HepG2 (cell line): ENCODE measurements around the gene KAT7. TPM values are rescaled to one million over a fixed set of nuclear protein-coding genes. Genes with fewer than 3 reads are reported as not detected.

Source experiments
- BHLHE40 ChIP-seq: IDR thresholded peaks from 2 replicates; pipeline ENCODE4 v1.6.1; 2011; ENCODE audit warnings: low read length, improper control_type of control experiment
- GATA4 ChIP-seq: sonication (generic); IDR thresholded peaks from 2 replicates; pipeline ENCODE4 v1.6.1; 2016; ENCODE audit warnings: antibody characterized with exemption, low read depth, borderline replicate concordance
- HNF4A ChIP-seq: sonication (generic); formaldehyde crosslinking; IDR thresholded peaks from 2 replicates; pipeline ENCODE4 v1.4.0; 2020; ENCODE audit warnings: missing genetic modification reagents
- NR2F6 ChIP-seq, 2 experiments: IDR thresholded peaks; 2 replicates each; pipeline ENCODE4 v1.6.1; 2016; ENCODE audit warnings: antibody characterized with exemption in 1 of 2, mild to moderate bottlenecking in 1 of 2
- RAD21 ChIP-seq: fragments of 450-650 bp; formaldehyde crosslinking; IDR thresholded peaks from 2 replicates; pipeline ENCODE4 v1.5.0; 2020; ENCODE audit warnings: mild to moderate bottlenecking
- SMC3 ChIP-seq: IDR thresholded peaks from 2 replicates; pipeline ENCODE4 v1.6.1; 2011; ENCODE audit warnings: low read length, improper control_type of control experiment
- STAG1 ChIP-seq: sonication (generic); formaldehyde crosslinking; IDR thresholded peaks from 2 replicates; pipeline ENCODE4 v1.4.0; 2020; ENCODE audit warnings: missing genetic modification reagents
- TEAD3 ChIP-seq: optimal IDR thresholded peaks from 2 replicates; pipeline ENCODE3; 2016; ENCODE audit warnings: borderline replicate concordance
- ZNF713 ChIP-seq: sonication (generic); formaldehyde crosslinking; IDR thresholded peaks from 2 replicates; pipeline ENCODE4 v1.4.0; 2020; ENCODE audit warnings: mild to moderate bottlenecking, missing genetic modification reagents
- ZNF792 ChIP-seq: IDR thresholded peaks from 2 replicates; pipeline ENCODE4 v1.6.1; 2016
- polyA plus RNA-seq, 8 experiments: library from polyadenylated mRNA; depleted of rRNA in 3 of 8; stranded (reverse) in 7 of 8; unstranded in 1 of 8; fragments of >200 nt; fragmentation: Illumina TruSeq in 4 of 8; extraction: Trizol in 4 of 8; gene quantifications; 2 replicates each; pipeline versions ENCODE4 v1.2.1 to v1.2.3, GENCODE V29; 2011 to 2016; ENCODE audit warnings: low read depth in 4 of 8, missing spikeins in 1 of 8, mixed read lengths in 1 of 8; ENCODE audit not compliant: insufficient read depth in 1 of 8
- total RNA-seq, 5 experiments: library from RNA; depleted of rRNA; stranded (reverse); fragments of >200 nt; fragmentation: Illumina TruSeq; extraction: Trizol; gene quantifications; 2 replicates each; pipeline ENCODE4 v1.2.3, GENCODE V29; 2016; ENCODE audit warnings: low read depth in 1 of 5
- TF ChIP-seq, protein P1 (sequence below): IDR thresholded peaks from 2 replicates; pipeline ENCODE4 v1.6.1; 2016; ENCODE audit warnings: missing compliant biosample characterization, missing genetic modification reagents, borderline replicate concordance
- TF ChIP-seq, protein P2 (sequence below): sonication (generic); formaldehyde crosslinking; IDR thresholded peaks from 2 replicates; pipeline ENCODE4 v1.5.1; 2020; ENCODE audit warnings: missing genetic modification reagents, mild to moderate bottlenecking, borderline replicate concordance
- TF ChIP-seq, protein P3 (sequence below): sonication (generic); formaldehyde crosslinking; IDR thresholded peaks from 2 replicates; pipeline ENCODE4 v1.8.1; 2023; ENCODE audit warnings: mild to moderate bottlenecking, moderate library complexity, missing genetic modification reagents
- TF ChIP-seq, protein P4 (sequence below): sonication (generic); formaldehyde crosslinking; IDR thresholded peaks from 2 replicates; pipeline ENCODE4 v1.4.0; 2020; ENCODE audit warnings: mild to moderate bottlenecking, missing genetic modification reagents
- TF ChIP-seq, protein P5 (sequence below): sonication (generic); formaldehyde crosslinking; IDR thresholded peaks from 2 replicates; pipeline ENCODE4 v1.4.0; 2020; ENCODE audit warnings: mild to moderate bottlenecking, missing genetic modification reagents

Gene KAT7
- total and polyA plus RNA-seq, 2 of the 13 experiments (the other 11 are each of a cell fraction or from before 2014, with no cell fraction given): 21.2 to 39.2 TPM

DNA sequence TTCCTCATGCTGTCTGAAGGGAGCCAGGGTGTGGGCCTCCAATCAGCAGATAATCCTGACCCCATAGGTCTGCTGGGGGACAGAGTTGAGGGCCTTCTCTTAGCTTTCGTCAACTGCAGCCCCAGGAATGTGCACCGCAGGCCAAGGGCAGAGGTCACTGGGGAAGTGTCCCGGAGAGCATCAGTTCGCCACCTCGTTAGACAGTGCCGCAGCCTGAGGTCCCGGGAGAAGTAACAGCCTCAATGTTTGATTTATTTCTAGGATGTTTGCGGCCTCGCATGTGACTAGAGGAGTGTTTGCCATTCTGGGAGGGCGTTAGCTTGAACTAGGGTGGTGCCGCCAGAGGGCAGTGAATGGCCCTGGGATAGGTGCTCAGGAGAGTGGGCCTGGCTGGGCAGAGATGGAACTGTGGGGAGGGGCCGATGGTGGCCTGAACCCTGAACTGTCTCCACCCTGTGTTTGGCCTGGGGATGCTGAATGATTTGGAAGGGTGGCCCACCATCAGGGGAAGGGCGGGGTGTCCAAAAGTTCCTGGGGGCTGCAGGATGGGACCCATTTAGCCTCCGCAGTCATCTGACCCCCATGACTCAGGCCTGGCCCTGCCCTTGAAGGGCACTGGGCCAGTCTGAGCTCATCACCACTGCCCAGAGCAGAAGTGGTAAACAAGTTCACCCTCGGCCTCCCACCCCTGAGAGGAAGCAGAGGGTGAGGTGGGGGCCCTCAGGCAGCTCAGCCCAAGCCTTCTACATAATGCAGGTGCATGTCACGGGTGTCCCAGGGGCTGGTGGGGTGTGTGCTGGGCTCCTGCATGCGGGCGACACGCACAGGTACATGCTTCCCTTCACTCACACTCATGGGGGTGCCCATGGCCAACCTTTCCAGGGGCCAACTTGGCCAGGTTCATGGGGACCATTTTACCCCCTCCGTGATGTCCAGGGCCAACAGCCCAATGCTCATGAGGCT, 71.8 kb downstream of the KAT7 start (continued):
- TF ChIP-seq GATA4: no peak
- TF ChIP-seq TEAD3: peak; percentile 49
- TF ChIP-seq, protein P1, sequence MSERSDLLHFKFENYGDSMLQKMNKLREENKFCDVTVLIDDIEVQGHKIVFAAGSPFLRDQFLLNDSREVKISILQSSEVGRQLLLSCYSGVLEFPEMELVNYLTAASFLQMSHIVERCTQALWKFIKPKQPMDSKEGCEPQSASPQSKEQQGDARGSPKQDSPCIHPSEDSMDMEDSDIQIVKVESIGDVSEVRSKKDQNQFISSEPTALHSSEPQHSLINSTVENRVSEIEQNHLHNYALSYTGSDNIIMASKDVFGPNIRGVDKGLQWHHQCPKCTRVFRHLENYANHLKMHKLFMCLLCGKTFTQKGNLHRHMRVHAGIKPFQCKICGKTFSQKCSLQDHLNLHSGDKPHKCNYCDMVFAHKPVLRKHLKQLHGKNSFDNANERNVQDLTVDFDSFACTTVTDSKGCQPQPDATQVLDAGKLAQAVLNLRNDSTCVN (CRISPR knock-in tag): no peak
- no peak for TF ChIP-seq ZNF792 (CRISPR knock-in tag)
- TF ChIP-seq, protein P2, sequence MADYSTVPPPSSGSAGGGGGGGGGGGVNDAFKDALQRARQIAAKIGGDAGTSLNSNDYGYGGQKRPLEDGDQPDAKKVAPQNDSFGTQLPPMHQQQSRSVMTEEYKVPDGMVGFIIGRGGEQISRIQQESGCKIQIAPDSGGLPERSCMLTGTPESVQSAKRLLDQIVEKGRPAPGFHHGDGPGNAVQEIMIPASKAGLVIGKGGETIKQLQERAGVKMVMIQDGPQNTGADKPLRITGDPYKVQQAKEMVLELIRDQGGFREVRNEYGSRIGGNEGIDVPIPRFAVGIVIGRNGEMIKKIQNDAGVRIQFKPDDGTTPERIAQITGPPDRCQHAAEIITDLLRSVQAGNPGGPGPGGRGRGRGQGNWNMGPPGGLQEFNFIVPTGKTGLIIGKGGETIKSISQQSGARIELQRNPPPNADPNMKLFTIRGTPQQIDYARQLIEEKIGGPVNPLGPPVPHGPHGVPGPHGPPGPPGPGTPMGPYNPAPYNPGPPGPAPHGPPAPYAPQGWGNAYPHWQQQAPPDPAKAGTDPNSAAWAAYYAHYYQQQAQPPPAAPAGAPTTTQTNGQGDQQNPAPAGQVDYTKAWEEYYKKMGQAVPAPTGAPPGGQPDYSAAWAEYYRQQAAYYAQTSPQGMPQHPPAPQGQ (CRISPR knock-in tag): no peak
- no peak for TF ChIP-seq ZNF713 (CRISPR knock-in tag)
- peak; percentile 48; the same call in 1 of the 2 replicates for TF ChIP-seq BHLHE40
- TF ChIP-seq, protein P3, sequence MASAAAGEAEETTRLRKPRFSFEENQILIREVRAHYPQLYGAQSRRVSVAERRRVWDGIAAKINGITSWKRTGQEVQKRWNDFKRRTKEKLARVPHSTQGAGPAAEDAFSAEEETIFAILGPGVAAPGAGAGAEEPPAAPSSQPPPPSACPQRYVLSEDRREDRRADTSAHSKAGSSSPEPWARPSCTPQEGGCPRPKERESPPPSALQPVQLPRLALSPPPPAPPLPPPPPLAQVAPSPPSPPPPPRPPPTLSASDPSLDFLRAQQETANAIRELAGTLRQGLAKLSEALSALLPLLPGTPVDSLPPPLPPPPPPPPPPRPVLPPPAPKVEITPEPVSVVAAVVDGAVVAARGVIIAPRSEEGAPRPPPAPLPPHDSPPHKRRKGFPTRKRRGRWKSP (CRISPR knock-in tag): 0 out of 2 replicates have a peak, but pooled peaks have one; percentile 44
- TF ChIP-seq, protein P4, sequence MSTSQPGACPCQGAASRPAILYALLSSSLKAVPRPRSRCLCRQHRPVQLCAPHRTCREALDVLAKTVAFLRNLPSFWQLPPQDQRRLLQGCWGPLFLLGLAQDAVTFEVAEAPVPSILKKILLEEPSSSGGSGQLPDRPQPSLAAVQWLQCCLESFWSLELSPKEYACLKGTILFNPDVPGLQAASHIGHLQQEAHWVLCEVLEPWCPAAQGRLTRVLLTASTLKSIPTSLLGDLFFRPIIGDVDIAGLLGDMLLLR (CRISPR knock-in tag): no peak
- TF ChIP-seq STAG1 (CRISPR knock-in tag): peak; percentile 63
- TF ChIP-seq SMC3: peak; percentile 26; the same call in 1 of the 2 replicates
- no peak; the same call in 1 of the 2 replicates for TF ChIP-seq NR2F6 (IDR thresholded peaks at IDR 0.05)
- peak; percentile 11; the same call in 1 of the 2 replicates for TF ChIP-seq NR2F6 (CRISPR knock-in tag; IDR thresholded peaks at IDR 0.05)
- peak; percentile 32; the same call in 1 of the 2 replicates for TF ChIP-seq RAD21 (CRISPR knock-in tag)
- TF ChIP-seq HNF4A: 0 out of 2 replicates have a peak, but pooled peaks have one; percentile 4
- TF ChIP-seq, protein P5, sequence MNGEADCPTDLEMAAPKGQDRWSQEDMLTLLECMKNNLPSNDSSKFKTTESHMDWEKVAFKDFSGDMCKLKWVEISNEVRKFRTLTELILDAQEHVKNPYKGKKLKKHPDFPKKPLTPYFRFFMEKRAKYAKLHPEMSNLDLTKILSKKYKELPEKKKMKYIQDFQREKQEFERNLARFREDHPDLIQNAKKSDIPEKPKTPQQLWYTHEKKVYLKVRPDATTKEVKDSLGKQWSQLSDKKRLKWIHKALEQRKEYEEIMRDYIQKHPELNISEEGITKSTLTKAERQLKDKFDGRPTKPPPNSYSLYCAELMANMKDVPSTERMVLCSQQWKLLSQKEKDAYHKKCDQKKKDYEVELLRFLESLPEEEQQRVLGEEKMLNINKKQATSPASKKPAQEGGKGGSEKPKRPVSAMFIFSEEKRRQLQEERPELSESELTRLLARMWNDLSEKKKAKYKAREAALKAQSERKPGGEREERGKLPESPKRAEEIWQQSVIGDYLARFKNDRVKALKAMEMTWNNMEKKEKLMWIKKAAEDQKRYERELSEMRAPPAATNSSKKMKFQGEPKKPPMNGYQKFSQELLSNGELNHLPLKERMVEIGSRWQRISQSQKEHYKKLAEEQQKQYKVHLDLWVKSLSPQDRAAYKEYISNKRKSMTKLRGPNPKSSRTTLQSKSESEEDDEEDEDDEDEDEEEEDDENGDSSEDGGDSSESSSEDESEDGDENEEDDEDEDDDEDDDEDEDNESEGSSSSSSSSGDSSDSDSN (CRISPR knock-in tag): 0 out of 2 replicates have a peak, but pooled peaks have one; percentile 9
